K562 (cell line): ENCODE results near the gene TBC1D1. TPM values are rescaled to one million over a fixed set of nuclear protein-coding genes. Genes with fewer than 3 reads are reported as not detected.

Source experiments
- ATAC-seq: fragments of 200-7000 bp; cut with Tn5 transposase; 3 replicates; pipeline ENCODE4 v1.9.1; 2020; ENCODE audit warnings: moderate library complexity
- BruUV-seq: library from RNA; stranded (reverse); fragments of 400-500 nt; replicated peaks from 2 replicates; lab custom pipeline; 2021; lab: Mats Ljungman, UMichigan
- CTCF ChIA-PET: fragments of 300-600 bp; formaldehyde crosslinking; extraction: SDS; loops from one replicate; lab custom pipeline; 2021; ENCODE audit warnings: low intra/inter-chr PET ratio; lab: Yijun Ruan, JAX
- POLR2A ChIA-PET: fragments of 300-600, 350-650 bp; sonication (Branson Sonifier 250); formaldehyde crosslinking; extraction: SDS; loops from one replicate; lab custom pipeline; 2021; ENCODE audit warnings: antibody characterized with exemption, inconsistent platforms; lab: Yijun Ruan, JAX
- DNase-seq, 4 experiments: peaks; one replicate each; pipeline versions ENCODE4 v3.0.0 to v3.0.0-alpha.2; 2011 to 2018; ENCODE audit warnings: low spot score in 3 of 4, mixed read lengths in 3 of 4; ENCODE audit errors: extremely low read depth in 1 of 4
- FAIRE-seq: peaks from 2 replicates; lab custom pipeline; 2011; peaks lifted over from hg19 to GRCh38; lab: Jason Lieb, UNC
- H2AFZ ChIP-seq: 2 replicates; pipeline ENCODE4 v1.6.0; 2011; ENCODE audit warnings: low read depth, low read length, control low read depth, inconsistent platforms
- H3K27ac ChIP-seq: fragments of 200-600 bp; 3 replicates; pipeline ENCODE4 v1.8.0; 2011; ENCODE audit warnings: low read depth, mild to moderate bottlenecking, control low read depth, inconsistent platforms, low read length, moderate library complexity, mixed read lengths; ENCODE audit errors: extremely low read depth
- H3K27me3 ChIP-seq, 2 experiments: fragments of 300-600 bp in 1 of 2; 2 replicates in 1 of 2; 3 replicates in 1 of 2; pipeline versions ENCODE4 v1.6.0 to v1.8.0; 2011; ENCODE audit warnings: inconsistent platforms in 2 of 2, low read length in 2 of 2, mild to moderate bottlenecking in 1 of 2, mixed read lengths in 1 of 2, moderate library complexity in 1 of 2; ENCODE audit not compliant: control insufficient read depth in 2 of 2, insufficient read depth in 2 of 2
- H3K36me3 ChIP-seq: fragments of 300-600 bp; 3 replicates; pipeline ENCODE4 v1.8.0; 2011; ENCODE audit warnings: mild to moderate bottlenecking, low read length, inconsistent platforms; ENCODE audit not compliant: control insufficient read depth, insufficient read depth
- H3K4me1 ChIP-seq, 2 experiments: fragments of 200-600 bp in 1 of 2; replicated peaks in 1 of 2; 2 replicates in 1 of 2; 3 replicates in 1 of 2; pipeline versions ENCODE4 v1.5.1 to v1.8.0; 2011; ENCODE audit warnings: inconsistent platforms in 2 of 2, low read length in 2 of 2, mild to moderate bottlenecking in 1 of 2, mixed read lengths in 1 of 2, moderate library complexity in 1 of 2; ENCODE audit not compliant: control insufficient read depth in 2 of 2, insufficient read depth in 2 of 2
- H3K4me2 ChIP-seq: 2 replicates; pipeline ENCODE4 v1.6.1; 2011; ENCODE audit warnings: low read length, control low read depth, inconsistent platforms, mixed read lengths; ENCODE audit not compliant: insufficient read depth
- H3K4me3 ChIP-seq: fragments of 200-600 bp; sonication (generic), shearing (Covaris generic); 2 replicates; pipeline ENCODE4 v1.5.1; 2016; ENCODE audit warnings: control low read depth, inconsistent platforms
- H3K79me2 ChIP-seq: fragments of 200-600 bp; 3 replicates; pipeline ENCODE4 v1.8.0; 2011; ENCODE audit warnings: low read length, inconsistent platforms; ENCODE audit not compliant: control insufficient read depth, insufficient read depth
- H3K9ac ChIP-seq, 2 experiments: 2 replicates each; pipeline versions ENCODE4 v1.6.0 to v1.6.1; 2011; ENCODE audit warnings: low read depth in 2 of 2, low read length in 2 of 2, control low read depth in 1 of 2, inconsistent platforms in 1 of 2, mild to moderate bottlenecking in 1 of 2, mixed read lengths in 1 of 2; ENCODE audit not compliant: insufficient read depth in 1 of 2
- H3K9me1 ChIP-seq: one replicate; pipeline ENCODE4 v1.6.0; 2011; ENCODE audit warnings: inconsistent platforms, mild to moderate bottlenecking, low read length, moderate library complexity; ENCODE audit not compliant: control insufficient read depth, insufficient read depth
- H3K9me3 ChIP-seq: replicated peaks from 2 replicates; pipeline ENCODE4 v1.5.1; 2011; ENCODE audit warnings: low read depth, low read length, inconsistent platforms; ENCODE audit not compliant: control insufficient read depth, insufficient read depth
- H4K20me1 ChIP-seq: replicated peaks from 2 replicates; pipeline ENCODE4 v1.6.1; 2011; ENCODE audit warnings: low read length, inconsistent platforms, mixed read lengths; ENCODE audit not compliant: control insufficient read depth, insufficient read depth
- EP400 ChIP-seq: fragments of 450-650 bp; IDR thresholded peaks from 2 replicates; pipeline ENCODE4 v1.6.1; 2017; ENCODE audit warnings: antibody characterized with exemption, mild to moderate bottlenecking, moderate library complexity
- ERF ChIP-seq: fragments of 450-650 bp; formaldehyde crosslinking; IDR thresholded peaks from 2 replicates; pipeline ENCODE4 v1.4.0; 2020; ENCODE audit warnings: mild to moderate bottlenecking, mixed read lengths
- HDAC2 ChIP-seq: fragments of 450-650 bp; IDR thresholded peaks from 2 replicates; pipeline ENCODE4 v1.6.1; 2016; ENCODE audit warnings: mild to moderate bottlenecking
- ID3 ChIP-seq, 2 experiments: fragments of 250-450 bp in 1 of 2; fragments of 450-650 bp in 1 of 2; sonication (Bioruptor Pico) in 1 of 2; IDR thresholded peaks; 2 replicates each; pipeline versions ENCODE4 v1.6.1 to v1.8.0; 2016 to 2021; ENCODE audit warnings: mild to moderate bottlenecking in 2 of 2, moderate library complexity in 2 of 2, missing compliant biosample characterization in 1 of 2, missing genetic modification characterization in 1 of 2
- LARP7 ChIP-seq: fragments of 450-650 bp; IDR thresholded peaks from 2 replicates; pipeline ENCODE4 v1.6.1; 2016
- NFE2 ChIP-seq: IDR thresholded peaks from 2 replicates; pipeline ENCODE4 v1.6.1; 2014; ENCODE audit warnings: antibody characterized with exemption, low read depth
- RBM25 ChIP-seq: fragments of 200-400 bp; formaldehyde crosslinking; IDR thresholded peaks from 2 replicates; pipeline ENCODE4 v1.6.1; 2018; ENCODE audit warnings: low read length, low read depth, moderate library complexity; ENCODE audit not compliant: severe bottlenecking
- ZNF175 ChIP-seq: fragments of 200-800 bp; sonication (Bioruptor generic); IDR thresholded peaks from 2 replicates; pipeline ENCODE4 v1.6.1; 2016; ENCODE audit warnings: low read depth, mild to moderate bottlenecking, missing genetic modification characterization, missing compliant biosample characterization
- ZNF764 ChIP-seq: fragments of 250-450 bp; sonication (Bioruptor Pico); IDR thresholded peaks from 2 replicates; pipeline ENCODE4 v1.4.0; 2020; ENCODE audit warnings: low read depth, mild to moderate bottlenecking, moderate library complexity
- ZNF778 ChIP-seq: fragments of 450-650 bp; formaldehyde crosslinking; IDR thresholded peaks from 2 replicates; pipeline ENCODE4 v1.4.0; 2020; ENCODE audit warnings: mild to moderate bottlenecking, moderate library complexity
- WGBS: fragments of 100-300 bp; shearing (Covaris generic); methylation state at CpG from one replicate; pipeline ENCODE4 v1.1.6; 2016; ENCODE audit warnings: low coverage, mixed read lengths; ENCODE audit not compliant: insufficient coverage; ENCODE audit errors: missing lambda C conversion rate; 5-methylcytosine and 5-hydroxymethylcytosine counted together
- in situ Hi-C: fragments of 300-500 bp; cut with MboI; formaldehyde crosslinking; loops from 4 replicates; pipeline ENCODE4 v1.15.0; 2018; ENCODE audit warnings: inconsistent platforms, mixed read lengths
- intact Hi-C: fragments of 100-400 bp; cut with micrococcal nuclease; formaldehyde crosslinking; loops from 2 replicates; pipeline ENCODE4 v1.14.2; 2022
- polyA plus RNA-seq, 8 experiments: library from polyadenylated mRNA; depleted of rRNA in 4 of 8; stranded (reverse) in 5 of 8; unstranded in 3 of 8; fragments of >200 nt; fragmentation: Nextera tagmentation in 2 of 8; fragmentation: Illumina TruSeq in 1 of 8; extraction: Ambion mirVana in 2 of 8; extraction: Trizol in 1 of 8; gene quantifications; 2 replicates each; pipeline versions ENCODE4 v1.2.1 to v1.2.3, GENCODE V29; 2011 to 2014; ENCODE audit warnings: inconsistent platforms in 1 of 8, missing spikeins in 1 of 8
- total RNA-seq, 7 experiments: library from RNA; depleted of rRNA in 6 of 7; stranded (reverse); fragments of >200 nt in 6 of 7; fragmentation: Illumina TruSeq in 2 of 7; extraction: Trizol in 2 of 7; gene quantifications; 2 replicates each; pipeline versions ENCODE4 v1.2.1 to v1.2.3, GENCODE V29; 2011 to 2021; ENCODE audit warnings: low replicate concordance in 1 of 7

The TBC1D1 gene
- total and polyA plus RNA-seq, 9 of the 15 experiments (the other 6 are each of a cell fraction or from before 2014, with no cell fraction given) = 0.59 to 14.2 (median 8.8) TPM

- intact Hi-C loops = loop anchor here (10.0 kb wide), 1 partner anchor 413 kb away; no protein-coding TSS in a partner anchor
- no peak for DNase-seq
- Histone ChIP-seq H2AFZ (no peak overlapping the region), H3K27ac (no peak overlapping the region), H3K79me2 (no peaks in the 10 kb centered on the region), H3K27me3 (peaks cover 5 to 17% of the 10 kb centered on the region in 2 experiments; a peak in 4 of 5 replicates), H3K9me1 (no peaks in the 10 kb centered on the region), H3K4me1 (peaks cover 0 to 3% of the 10 kb centered on the region in 2 experiments; a peak in 3 of 5 replicates), H3K9ac (no peak overlapping the region), H3K9me3 (no peaks in the 10 kb centered on the region)
- 2% methylated on average over 6 of the region's 6 CpGs for WGBS
- no peak for FAIRE-seq
- CTCF ChIA-PET = no interaction called here
- ATAC-seq = no peak
- no peak for TF ChIP-seq ZNF175
- TF ChIP-seq NFE2 = no peak
- TF ChIP-seq ID3 (CRISPR knock-in tag; IDR thresholded peaks at IDR 0.05) = no peak
- TF ChIP-seq ID3 (tag; IDR thresholded peaks at IDR 0.05) = no peak
- TF ChIP-seq RBM25 = no peak
- no peak for TF ChIP-seq ZNF764 (CRISPR knock-in tag)
- TF ChIP-seq LARP7 = no peak
- no peak for TF ChIP-seq ZNF778 (CRISPR knock-in tag)
- TF ChIP-seq HDAC2 = no peak
- TF ChIP-seq EP400 = no peak
- no peak for TF ChIP-seq ERF (CRISPR knock-in tag)
- TF ChIP-seq, all 486 proteins: peak for 0
- in situ Hi-C loops = loop anchor here (5.0 kb wide), 1 partner anchor 90 kb away; no protein-coding TSS in a partner anchor
- Histone ChIP-seq H4K20me1 (no peaks in the 10 kb centered on the region), H3K36me3 (no peaks in the 10 kb centered on the region), H3K4me2 (no peak overlapping the region), H3K4me3 (no peak overlapping the region)
- BruUV-seq = no TSS peak
- POLR2A ChIA-PET = no interaction called here
Observed at GRCh38 chr4:38172078-38172477, 281.2 kb downstream of the TBC1D1 start.
